Breast epithelium (tissue), 4 donors: ENCODE measurements around the gene NRXN3. TPM values are rescaled to one million over a fixed set of nuclear protein-coding genes. Genes with fewer than 3 reads are reported as not detected.

Source experiments
- DNase-seq, 2 donors: peaks; one replicate each; pipeline ENCODE4 v3.0.0-alpha.2; 2019; ENCODE audit warnings: low spot score in 2 of 2
- H3K27ac ChIP-seq, 2 donors: fragments of 200-600 bp; sonication (generic) in 1 of 2; one replicate each; pipeline ENCODE4 v1.5.1; 2016 to 2019; ENCODE audit warnings: mild to moderate bottlenecking in 1 of 2
- H3K27me3 ChIP-seq, 2 donors: fragments of 200-600 bp; sonication (generic) in 1 of 2; one replicate each; pipeline versions ENCODE4 v1.5.1 to v1.6.0; 2017 to 2019; ENCODE audit warnings: control low read depth in 1 of 2, mild to moderate bottlenecking in 1 of 2
- H3K36me3 ChIP-seq: fragments of 200-600 bp; one replicate; pipeline ENCODE4 v1.5.1; 2019
- H3K4me1 ChIP-seq, 2 donors: fragments of 200-600 bp; sonication (generic); one replicate each; pipeline ENCODE4 v1.5.1; 2016 to 2019; ENCODE audit warnings: control low read depth in 1 of 2
- H3K4me3 ChIP-seq, 3 donors: fragments of 200-600 bp; sonication (generic); 1 replicate in 2 of 3; 2 replicates in 1 of 3; pipeline ENCODE4 v1.5.1; 2016 to 2019; ENCODE audit warnings: mild to moderate bottlenecking in 3 of 3, moderate library complexity in 2 of 3
- H3K9me3 ChIP-seq, 2 donors: fragments of 200-600 bp; sonication (generic) in 1 of 2; one replicate each; pipeline ENCODE4 v1.5.1; 2016 to 2019; ENCODE audit warnings: control low read depth in 1 of 2
- POLR2A ChIP-seq: fragments of 450-650 bp; IDR thresholded peaks from one replicate; pipeline ENCODE4 v1.6.1; 2016; ENCODE audit warnings: antibody characterized with exemption, mild to moderate bottlenecking, moderate library complexity
- POLR2AphosphoS5 ChIP-seq, 3 donors: sonication (generic); formaldehyde crosslinking; IDR thresholded peaks; one replicate each; pipeline ENCODE4 v1.6.1; 2017; ENCODE audit warnings: antibody characterized with exemption in 3 of 3
- intact Hi-C: fragments of 100-400 bp; cut with DNase I; formaldehyde crosslinking; loops from one replicate; pipeline ENCODE4 v1.15.1; 2023; ENCODE audit warnings: low total_unique reads
- total RNA-seq, 3 donors: library from RNA; depleted of rRNA; stranded (reverse); fragments of >200 nt; gene quantifications; one replicate each; pipeline ENCODE4 v1.1.0, GENCODE V29; 2016
- TF ChIP-seq, protein P1 (sequence below), 3 donors: fragments of 450-650 bp; IDR thresholded peaks; one replicate each; pipeline ENCODE4 v1.5.1; 2016 to 2017; ENCODE audit warnings: antibody characterized with exemption in 3 of 3, mild to moderate bottlenecking in 3 of 3, moderate library complexity in 3 of 3

NRXN3 gene
- total RNA-seq, 3 donors from 2014 or later = 2.9 to 3.6 (median 3.5) TPM

DNA sequence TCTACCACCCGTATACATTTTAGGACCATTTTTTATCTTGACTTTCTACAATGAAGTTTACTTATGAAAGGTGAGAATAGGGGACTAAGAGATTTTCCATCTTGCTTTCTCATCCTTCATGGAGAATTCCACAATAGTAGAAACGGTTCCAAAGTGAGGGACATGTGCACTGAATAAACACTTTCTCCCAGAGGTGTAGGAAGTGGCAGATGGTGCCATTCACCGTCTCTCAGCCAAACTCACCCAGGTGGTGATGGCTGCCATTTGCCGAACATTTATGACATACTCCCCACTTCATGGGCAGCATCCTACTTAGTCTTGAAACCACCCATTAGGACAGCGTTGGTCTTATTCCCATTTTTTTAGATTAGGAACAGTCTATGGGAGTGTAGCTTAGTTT is 1500.6 kb downstream of the NRXN3 start:
- Histone ChIP-seq H3K27me3 (no peaks in the 10 kb centered on the region), H3K4me1 (no peaks in the 10 kb centered on the region), H3K9me3 (no peaks in the 10 kb centered on the region), H3K36me3 (no peaks in the 10 kb centered on the region), H3K4me3 (no peak overlapping the region), H3K27ac (no peak overlapping the region)
- no peak for DNase-seq
- TF ChIP-seq, protein P1, sequence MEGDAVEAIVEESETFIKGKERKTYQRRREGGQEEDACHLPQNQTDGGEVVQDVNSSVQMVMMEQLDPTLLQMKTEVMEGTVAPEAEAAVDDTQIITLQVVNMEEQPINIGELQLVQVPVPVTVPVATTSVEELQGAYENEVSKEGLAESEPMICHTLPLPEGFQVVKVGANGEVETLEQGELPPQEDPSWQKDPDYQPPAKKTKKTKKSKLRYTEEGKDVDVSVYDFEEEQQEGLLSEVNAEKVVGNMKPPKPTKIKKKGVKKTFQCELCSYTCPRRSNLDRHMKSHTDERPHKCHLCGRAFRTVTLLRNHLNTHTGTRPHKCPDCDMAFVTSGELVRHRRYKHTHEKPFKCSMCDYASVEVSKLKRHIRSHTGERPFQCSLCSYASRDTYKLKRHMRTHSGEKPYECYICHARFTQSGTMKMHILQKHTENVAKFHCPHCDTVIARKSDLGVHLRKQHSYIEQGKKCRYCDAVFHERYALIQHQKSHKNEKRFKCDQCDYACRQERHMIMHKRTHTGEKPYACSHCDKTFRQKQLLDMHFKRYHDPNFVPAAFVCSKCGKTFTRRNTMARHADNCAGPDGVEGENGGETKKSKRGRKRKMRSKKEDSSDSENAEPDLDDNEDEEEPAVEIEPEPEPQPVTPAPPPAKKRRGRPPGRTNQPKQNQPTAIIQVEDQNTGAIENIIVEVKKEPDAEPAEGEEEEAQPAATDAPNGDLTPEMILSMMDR (IDR thresholded peaks at IDR 0.05) = no peak
- no peak for TF ChIP-seq POLR2AphosphoS5 (IDR thresholded peaks at IDR 0.05)
- TF ChIP-seq POLR2A = no peak
- intact Hi-C loops = no loop called here

DNA sequence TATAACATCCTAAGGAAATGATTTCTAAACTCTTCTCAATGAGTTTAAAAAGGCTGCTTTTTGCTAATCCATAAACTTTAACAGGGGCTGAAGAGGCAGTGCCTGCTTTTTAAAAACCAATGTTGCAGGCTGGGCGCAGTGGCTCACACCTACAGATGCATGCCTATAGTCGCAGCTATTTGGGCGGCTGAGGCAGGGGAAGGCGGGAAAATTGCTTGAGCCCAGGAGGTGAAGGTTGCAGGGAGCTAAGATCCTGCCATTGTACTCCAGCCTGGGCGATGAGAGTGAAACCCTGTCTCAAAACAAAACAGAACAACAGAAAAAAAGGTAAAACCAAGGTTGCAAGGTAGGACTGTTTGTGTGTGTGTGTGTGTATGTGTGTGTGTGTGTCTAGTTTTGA is 1509.9 kb downstream of the NRXN3 start:
- Histone ChIP-seq H3K27ac (no peak overlapping the region), H3K27me3 (no peaks in the 10 kb centered on the region), H3K4me3 (no peak overlapping the region), H3K36me3 (no peaks in the 10 kb centered on the region), H3K9me3 (no peaks in the 10 kb centered on the region), H3K4me1 (no peaks in the 10 kb centered on the region)
- no peak for DNase-seq
- intact Hi-C loops = no loop called here
- TF ChIP-seq POLR2A = no peak
- no peak for TF ChIP-seq POLR2AphosphoS5 (IDR thresholded peaks at IDR 0.05)
- TF ChIP-seq, protein P1 (IDR thresholded peaks at IDR 0.05) = no peak

DNA sequence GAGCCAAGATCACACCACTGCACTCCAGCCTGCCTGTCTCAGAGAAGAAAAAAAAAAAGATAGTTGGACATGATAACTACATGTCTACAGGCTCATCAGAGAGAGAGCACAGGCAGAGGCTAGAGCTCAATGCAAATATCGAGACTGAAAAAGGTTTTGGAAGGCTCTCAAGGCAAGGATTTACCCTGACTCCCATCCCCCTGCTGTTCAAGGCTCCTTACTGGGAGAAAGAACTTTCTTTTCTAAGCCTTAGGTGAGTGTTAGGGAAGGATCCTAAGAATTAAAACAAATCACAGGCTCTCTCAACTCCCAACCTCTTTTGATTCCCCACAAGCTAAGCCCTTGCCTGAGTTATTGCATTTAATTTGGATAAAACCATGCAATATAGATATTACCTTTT is 1516.0 kb downstream of the NRXN3 start:
- no peaks in the 10 kb centered on the region for H3K27me3 ChIP-seq
- no peak for DNase-seq
- no peak overlapping the region for H3K27ac ChIP-seq
- TF ChIP-seq POLR2A (no peak), POLR2AphosphoS5 (IDR thresholded peaks at IDR 0.05) (no peak)
- TF ChIP-seq, protein P1 (IDR thresholded peaks at IDR 0.05) = no peak
- intact Hi-C loops = no loop called here
- no peak overlapping the region for H3K4me3 ChIP-seq
- H3K4me1 ChIP-seq = no peaks in the 10 kb centered on the region
- no peaks in the 10 kb centered on the region for H3K36me3 ChIP-seq
- no peaks in the 10 kb centered on the region for H3K9me3 ChIP-seq

DNA sequence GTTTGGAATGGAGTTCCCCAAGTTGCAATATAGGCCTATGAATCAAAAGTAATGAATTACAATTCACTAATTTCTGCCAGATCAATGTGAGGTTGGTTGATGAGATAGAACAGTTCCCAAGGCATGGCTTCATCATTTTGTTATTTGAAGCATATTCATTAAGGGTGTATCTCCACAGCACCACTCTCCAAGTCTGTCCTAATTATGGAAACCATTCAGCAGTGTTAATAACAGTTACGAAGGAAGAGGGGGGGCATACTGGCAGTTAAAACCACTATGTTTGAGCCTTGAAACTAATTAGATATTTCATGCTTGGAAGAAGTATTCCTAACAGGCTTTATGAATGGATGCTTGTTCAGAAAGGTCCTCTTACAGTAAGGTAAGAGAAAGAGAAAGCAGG is 1520.8 kb downstream of the NRXN3 start:
- H3K9me3 ChIP-seq = no peaks in the 10 kb centered on the region
- no peaks in the 10 kb centered on the region for H3K4me1 ChIP-seq
- TF ChIP-seq POLR2AphosphoS5 (IDR thresholded peaks at IDR 0.05) (no peak), POLR2A (no peak)
- TF ChIP-seq, protein P1 (IDR thresholded peaks at IDR 0.05) = no peak
- H3K4me3 ChIP-seq = no peak overlapping the region
- H3K36me3 ChIP-seq = no peaks in the 10 kb centered on the region
- no peak overlapping the region for H3K27ac ChIP-seq
- intact Hi-C loops = no loop called here
- DNase-seq = no peak
- no peaks in the 10 kb centered on the region for H3K27me3 ChIP-seq

DNA sequence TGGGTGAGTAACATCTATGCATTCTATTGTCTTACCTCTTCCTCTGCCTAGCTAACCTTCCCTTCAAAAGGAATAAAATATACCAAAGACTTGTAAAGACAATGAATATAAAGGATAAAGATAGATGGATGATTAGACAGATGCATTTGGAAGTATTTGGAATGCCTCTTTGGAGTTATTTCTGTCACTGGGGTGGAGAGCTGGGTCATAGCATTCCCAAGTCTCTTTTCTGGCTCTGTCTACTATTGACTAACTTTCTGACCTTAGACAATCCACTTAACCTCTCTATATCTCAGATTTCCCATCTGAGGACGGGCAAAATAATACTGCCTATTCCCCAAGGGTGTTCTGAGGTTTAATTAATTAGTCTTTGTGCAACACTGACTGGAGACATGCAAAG is 1523.8 kb downstream of the NRXN3 start:
- TF ChIP-seq, protein P1 (IDR thresholded peaks at IDR 0.05) = no peak
- no peak for TF ChIP-seq POLR2A
- no peak for TF ChIP-seq POLR2AphosphoS5 (IDR thresholded peaks at IDR 0.05)
- no peak for DNase-seq
- intact Hi-C loops = no loop called here
- Histone ChIP-seq H3K27ac (no peak overlapping the region), H3K4me3 (no peak overlapping the region), H3K27me3 (no peaks in the 10 kb centered on the region), H3K4me1 (no peaks in the 10 kb centered on the region), H3K9me3 (no peaks in the 10 kb centered on the region), H3K36me3 (no peaks in the 10 kb centered on the region)
